ENCODE measurements around the gene ZNF260. TPM values are rescaled to one million over a fixed set of nuclear protein-coding genes. Genes with fewer than 3 reads are reported as not detected.

The ZNF260 gene
- total and polyA plus RNA-seq, 2 donors from 2014 or later: 5.4 to 12.8 TPM

DNA sequence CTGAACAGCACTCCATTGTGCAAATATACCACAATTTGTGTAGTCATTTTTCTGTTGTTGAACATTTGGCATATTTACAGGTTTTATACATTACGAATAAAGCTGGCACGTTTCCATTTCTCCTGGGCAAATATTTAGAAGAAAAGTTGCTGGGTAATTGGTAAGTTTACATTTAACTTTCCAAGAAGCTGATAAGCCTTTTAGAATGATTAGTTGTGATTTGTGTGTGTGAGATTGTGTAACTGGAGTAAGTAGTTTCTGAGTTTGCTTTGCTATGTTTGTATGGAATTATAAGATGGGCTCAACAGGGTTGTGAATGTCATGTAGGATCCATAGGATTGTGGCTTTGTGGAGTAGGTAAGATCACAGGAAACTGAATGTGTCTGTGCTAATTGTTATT lies 46.7 kb upstream of the ZNF260 start:
- intact Hi-C loops (cut with DNase I): no loop called here
- peaks cover 0 to 1% (median 0%) of the 10 kb centered on the region in 3 donors for H3K9me3 ChIP-seq (ENCODE audit: control insufficient read depth in 2 of 3, insufficient read depth in 1 of 3, low read length in 3 of 3)
- FAIRE-seq (no peak), DNase-seq (peak in 1 of 5 donors; percentile 3)
- no peaks in the 10 kb centered on the region for H3K27me3 ChIP-seq (ENCODE audit: control insufficient read depth, insufficient read depth, low read length)
- no peak overlapping the region for H3K27ac ChIP-seq (ENCODE audit: low read depth in 2 of 2, low read length in 2 of 2)
- TF ChIP-seq, protein P1, sequence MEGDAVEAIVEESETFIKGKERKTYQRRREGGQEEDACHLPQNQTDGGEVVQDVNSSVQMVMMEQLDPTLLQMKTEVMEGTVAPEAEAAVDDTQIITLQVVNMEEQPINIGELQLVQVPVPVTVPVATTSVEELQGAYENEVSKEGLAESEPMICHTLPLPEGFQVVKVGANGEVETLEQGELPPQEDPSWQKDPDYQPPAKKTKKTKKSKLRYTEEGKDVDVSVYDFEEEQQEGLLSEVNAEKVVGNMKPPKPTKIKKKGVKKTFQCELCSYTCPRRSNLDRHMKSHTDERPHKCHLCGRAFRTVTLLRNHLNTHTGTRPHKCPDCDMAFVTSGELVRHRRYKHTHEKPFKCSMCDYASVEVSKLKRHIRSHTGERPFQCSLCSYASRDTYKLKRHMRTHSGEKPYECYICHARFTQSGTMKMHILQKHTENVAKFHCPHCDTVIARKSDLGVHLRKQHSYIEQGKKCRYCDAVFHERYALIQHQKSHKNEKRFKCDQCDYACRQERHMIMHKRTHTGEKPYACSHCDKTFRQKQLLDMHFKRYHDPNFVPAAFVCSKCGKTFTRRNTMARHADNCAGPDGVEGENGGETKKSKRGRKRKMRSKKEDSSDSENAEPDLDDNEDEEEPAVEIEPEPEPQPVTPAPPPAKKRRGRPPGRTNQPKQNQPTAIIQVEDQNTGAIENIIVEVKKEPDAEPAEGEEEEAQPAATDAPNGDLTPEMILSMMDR (IDR thresholded peaks at IDR 0.05; ENCODE audit: borderline replicate concordance, extremely low read depth, insufficient read depth): no peak
- H3K4me3 ChIP-seq (ENCODE audit: low read length in 3 of 3): peak overlapping the region in 2 of 3 donors; percentile 94 to 100
- peaks cover 7 to 12% (median 11%) of the 10 kb centered on the region in 3 donors for H3K36me3 ChIP-seq (ENCODE audit: control insufficient read depth in 2 of 3, insufficient read depth in 3 of 3, low read length in 3 of 3)
- H3K4me1 ChIP-seq (ENCODE audit: control insufficient read depth in 2 of 3, insufficient read depth in 2 of 3, low read depth in 1 of 3, low read length in 3 of 3): peaks cover 0 to 5% (median 4%) of the 10 kb centered on the region in 3 donors
- no peak overlapping the region for H3K9ac ChIP-seq (ENCODE audit: low read length in 3 of 3)

GRCh38 chr19:36573895-36574720 lies 46.0 kb upstream of the ZNF260 start:
- H3K36me3 ChIP-seq (ENCODE audit: control insufficient read depth in 2 of 3, insufficient read depth in 3 of 3, low read length in 3 of 3): peaks cover 6 to 7% (median 6%) of the 10 kb centered on the region in 3 donors
- H3K4me1 ChIP-seq (ENCODE audit: control insufficient read depth in 2 of 3, insufficient read depth in 2 of 3, low read depth in 1 of 3, low read length in 3 of 3): peaks cover 0 to 5% (median 4%) of the 10 kb centered on the region in 3 donors
- peak overlapping the region; percentile 76 to 97 (median 89) for H3K9ac ChIP-seq (ENCODE audit: low read length in 3 of 3)
- H3K9me3 ChIP-seq (ENCODE audit: control insufficient read depth in 2 of 3, insufficient read depth in 1 of 3, low read length in 3 of 3): peaks cover 0 to 1% (median 0%) of the 10 kb centered on the region in 3 donors
- peak in 4 of 5 donors; percentile 23 to 62 (median 46) for DNase-seq
- no peak for FAIRE-seq
- H3K27ac ChIP-seq (ENCODE audit: low read depth in 2 of 2, low read length in 2 of 2): peak overlapping the region; percentile 76 to 94
- peak overlapping the region; percentile 94 to 100 (median 96) for H3K4me3 ChIP-seq (ENCODE audit: low read length in 3 of 3)
- TF ChIP-seq, protein P1 (IDR thresholded peaks at IDR 0.05; ENCODE audit: borderline replicate concordance, extremely low read depth, insufficient read depth): no peak
- intact Hi-C loops (cut with DNase I): no loop called here
- no peaks in the 10 kb centered on the region for H3K27me3 ChIP-seq (ENCODE audit: control insufficient read depth, insufficient read depth, low read length)

DNA sequence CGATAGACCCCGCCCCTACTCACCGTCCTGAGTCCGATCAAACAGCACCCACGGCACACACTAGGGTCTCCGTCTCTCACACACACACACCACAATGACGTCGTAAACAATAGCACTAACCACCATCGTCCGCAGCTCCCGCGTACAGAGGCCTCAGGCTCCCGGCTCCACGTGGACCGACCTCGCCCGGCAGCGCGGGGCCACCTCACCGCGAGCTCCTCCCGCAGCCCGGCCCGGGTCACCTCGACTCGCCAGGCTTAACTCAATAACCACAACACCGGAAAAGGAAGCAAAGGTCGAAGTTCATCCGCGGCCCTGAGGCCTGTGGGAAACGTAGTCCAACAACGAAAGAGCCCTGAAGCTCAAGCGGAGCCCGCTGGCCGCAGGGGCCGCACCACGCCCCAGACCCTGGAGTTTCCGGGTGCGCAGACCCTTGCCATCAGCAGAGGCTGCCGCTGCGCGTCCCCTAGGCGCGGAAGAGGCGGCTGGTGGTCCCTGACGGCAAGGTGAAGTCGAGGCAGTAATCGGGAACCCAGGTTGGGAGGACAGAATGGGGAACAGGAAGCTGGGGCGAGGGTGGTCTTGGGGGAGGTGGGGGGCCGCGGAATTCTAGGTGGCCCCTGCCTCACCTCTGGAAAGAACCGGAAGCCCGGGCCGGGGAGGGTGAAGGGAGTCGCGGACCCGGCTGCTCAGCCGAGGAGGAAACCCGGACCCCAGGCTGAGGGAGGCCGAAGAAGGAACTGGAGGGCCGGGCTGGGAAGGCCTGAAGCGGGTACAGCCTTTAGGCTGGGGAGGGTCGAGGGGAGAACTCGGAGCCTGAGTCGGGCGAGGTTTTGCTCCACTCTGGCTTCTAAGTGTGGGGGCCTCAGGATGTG lies 45.2 kb upstream of the ZNF260 start, which contains the start of gene ZNF529:
TSS of gene ZNF529 (minus strand) at position 273 of the 875 bp plus-strand sequence. CDS start 946 bp downstream, outside the sequence.
- TF ChIP-seq, protein P1 (IDR thresholded peaks at IDR 0.05; ENCODE audit: borderline replicate concordance, extremely low read depth, insufficient read depth): no peak
- peak within 1 kb of the TSS; percentile 94 to 100 (median 96) for H3K4me3 ChIP-seq (ENCODE audit: low read length in 3 of 3)
- DNase-seq: peak; percentile 94 to 98 (median 96)
- intact Hi-C loops (cut with DNase I): no loop called here
- H3K27ac ChIP-seq (ENCODE audit: low read depth in 2 of 2, low read length in 2 of 2): peak within 1 kb of the TSS; percentile 76 to 94
- no peak for FAIRE-seq
- H3K4me1 ChIP-seq (ENCODE audit: control insufficient read depth in 2 of 3, insufficient read depth in 2 of 3, low read depth in 1 of 3, low read length in 3 of 3): peaks cover 0 to 5% (median 4%) of the 10 kb centered on the region in 3 donors
- no peaks in the 10 kb centered on the region for H3K27me3 ChIP-seq (ENCODE audit: control insufficient read depth, insufficient read depth, low read length)
- H3K9ac ChIP-seq (ENCODE audit: low read length in 3 of 3): peak within 1 kb of the TSS; percentile 87 to 97 (median 89)
- H3K36me3 ChIP-seq (ENCODE audit: control insufficient read depth in 2 of 3, insufficient read depth in 3 of 3, low read length in 3 of 3): peaks cover 5 to 7% (median 6%) of the 10 kb centered on the region in 3 donors
- peaks cover 0 to 1% (median 0%) of the 10 kb centered on the region in 3 donors for H3K9me3 ChIP-seq (ENCODE audit: control insufficient read depth in 2 of 3, insufficient read depth in 1 of 3, low read length in 3 of 3)

Measured in kidney (tissue), 14 donors.